Heart left ventricle (tissue), 16 donors: ENCODE results near the gene CASQ1. TPM values are rescaled to one million over a fixed set of nuclear protein-coding genes. Genes with fewer than 3 reads are reported as not detected.

ENCODE experiments used
- ATAC-seq, 4 donors: fragments of 200-7000 bp; cut with Tn5 transposase; one replicate each; pipeline ENCODE4 v1.9.1; 2020 to 2022; ENCODE audit warnings: moderate library complexity in 4 of 4, mild to moderate bottlenecking in 3 of 4, moderate number of reproducible peaks in 1 of 4
- DNase-seq, 5 donors: peaks; one replicate each; pipeline ENCODE4 v3.0.0-alpha.2; 2020
- H3K27ac ChIP-seq, 12 donors: fragments of 200-600 bp; sonication (generic) in 4 of 12; one replicate each; pipeline versions ENCODE4 v1.5.0 to v1.8.0; 2016 to 2022; ENCODE audit warnings: mild to moderate bottlenecking in 2 of 12
- H3K27me3 ChIP-seq, 9 donors: fragments of 200-600 bp; sonication (generic) in 2 of 9; one replicate each; pipeline versions ENCODE4 v1.5.1 to v1.8.0; 2016 to 2022; ENCODE audit warnings: mild to moderate bottlenecking in 3 of 9
- H3K36me3 ChIP-seq, 9 donors: fragments of 200-600 bp; sonication (generic) in 2 of 9; one replicate each; pipeline versions ENCODE4 v1.5.0 to v1.8.0; 2018 to 2022; ENCODE audit warnings: mild to moderate bottlenecking in 2 of 9
- H3K4me1 ChIP-seq, 12 donors: fragments of 200-600 bp; sonication (generic) in 4 of 12; one replicate each; pipeline versions ENCODE4 v1.5.0 to v1.8.0; 2016 to 2022; ENCODE audit warnings: mild to moderate bottlenecking in 3 of 12
- H3K4me3 ChIP-seq, 12 donors: fragments of 200-600 bp; sonication (generic) in 4 of 12; one replicate each; pipeline versions ENCODE4 v1.5.0 to v1.8.0; 2017 to 2022; ENCODE audit warnings: mild to moderate bottlenecking in 9 of 12, moderate library complexity in 4 of 12
- H3K9me3 ChIP-seq, 12 donors: fragments of 200-600 bp; sonication (generic) in 4 of 12; one replicate each; pipeline versions ENCODE4 v1.5.0 to v1.8.0; 2016 to 2022; ENCODE audit warnings: mild to moderate bottlenecking in 1 of 12
- POLR2A ChIP-seq, 2 donors: fragments of 450-650 bp; IDR thresholded peaks; one replicate each; pipeline ENCODE4 v1.6.1; 2017; ENCODE audit warnings: antibody characterized with exemption in 2 of 2, mild to moderate bottlenecking in 2 of 2, moderate library complexity in 2 of 2
- WGBS, 4 donors: extraction: QIAGEN DNeasy Blood & Tissue Kit in 2 of 4; methylation state at CpG; one replicate each; pipeline versions ENCODE4 v1.1.5 to v1.1.7; 2013 to 2018; 5-methylcytosine and 5-hydroxymethylcytosine counted together
- intact Hi-C, 10 donors: fragments of 100-400 bp; cut with DNase I; formaldehyde crosslinking; loops; one replicate each; pipeline versions ENCODE4 v1.11.1 to v1.14.2; 2022
- polyA plus RNA-seq, 2 donors: library from polyadenylated mRNA; stranded (reverse); fragments of 200-250 nt; gene quantifications; one replicate each; pipeline ENCODE4 v1.2.3, GENCODE V29; 2013
- total RNA-seq, 9 donors: library from RNA; depleted of rRNA in 2 of 9; stranded (reverse); fragments of >200 nt in 2 of 9; fragmentation: NEBNext Ultra II Directional in 3 of 9; extraction: Animal tissue kit (Norgen Biotek cat#: 25700) in 3 of 9; gene quantifications; one replicate each; pipeline versions ENCODE4 v1.1.0 to v1.2.4, GENCODE V29; 2016 to 2023
- TF ChIP-seq, protein P1 (sequence below), 12 donors: fragments of 200-600 bp; sonication (generic) in 4 of 12; IDR thresholded peaks; one replicate each; pipeline versions ENCODE4 v1.5.0 to v1.8.0; 2018 to 2022; ENCODE audit warnings: antibody characterized with exemption in 12 of 12, mild to moderate bottlenecking in 5 of 12
- donor health status: ischemic (EF 13 %, LVEDD 7.1; RV severe dilation, severe dysfunction).
- donor health status: healthy with polysubstance abuse.
- donor health status: DM: no; HTN: yes; CAD: no.
- donor health status: DM: no; HTN: no; CAD: no.
- donor health status: ischemic (EF 25% LVEDD 6.9; RV normal size, moderate dysfunction).
- donor health status: ischemic (EF 25% LVEDD 5.7; RV mildly dilated, moderate dysfunction).
- donor health status: healthy.
- donor health status: DM: yes; HTN: yes; CAD: no.
- donor health status: ischemic (EF 35%, LVEDD 5.7; RV mildly dilated, moderate dysfunction).
- donor health status: nonischemic (EF 11% LVEDD 7.7; RV severe dilation, severe dysfunction).
- donor health status: DM: yes; HTN: yes; CAD: no.
- donor health status: PGD.
- donor health status: ischemic (EF 29% LVEDD 5.4; RV normal size, mild dysfunction).
- donor health status: nonischemic (EF 23%, LVEDD 6.1; RV moderate dilation, normal function).

Gene CASQ1
- total and polyA plus RNA-seq, 11 donors: 23.6 to 129 (median 45.9) TPM

DNA sequence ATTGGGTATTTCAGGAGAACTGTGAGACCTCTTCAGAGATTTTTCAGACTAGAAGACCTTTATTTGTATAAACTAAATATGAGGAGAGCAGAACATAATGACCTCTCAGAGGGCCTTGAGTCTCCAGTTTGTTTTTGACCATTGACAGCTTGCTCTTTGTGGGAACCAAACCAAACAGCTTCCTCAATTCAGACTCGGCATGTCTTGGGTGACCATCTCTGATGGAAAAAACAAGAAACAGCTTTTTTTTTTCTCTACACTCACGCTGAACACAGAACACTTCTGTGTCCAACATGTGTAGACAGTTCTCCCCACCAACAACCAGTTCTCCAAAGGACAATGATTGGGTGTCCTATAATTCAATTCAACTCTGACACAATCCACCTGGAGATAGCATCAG, 27.4 kb upstream of the CASQ1 start:
- ATAC-seq: no peak
- Histone ChIP-seq H3K9me3 (no peaks in the 10 kb centered on the region), H3K4me1 (peaks cover 0 to 7% (median 0%) of the 10 kb centered on the region in 12 donors), H3K36me3 (no peaks in the 10 kb centered on the region), H3K4me3 (no peak overlapping the region), H3K27me3 (no peaks in the 10 kb centered on the region), H3K27ac (no peak overlapping the region)
- TF ChIP-seq POLR2A (IDR thresholded peaks at IDR 0.05): no peak
- TF ChIP-seq, protein P1, sequence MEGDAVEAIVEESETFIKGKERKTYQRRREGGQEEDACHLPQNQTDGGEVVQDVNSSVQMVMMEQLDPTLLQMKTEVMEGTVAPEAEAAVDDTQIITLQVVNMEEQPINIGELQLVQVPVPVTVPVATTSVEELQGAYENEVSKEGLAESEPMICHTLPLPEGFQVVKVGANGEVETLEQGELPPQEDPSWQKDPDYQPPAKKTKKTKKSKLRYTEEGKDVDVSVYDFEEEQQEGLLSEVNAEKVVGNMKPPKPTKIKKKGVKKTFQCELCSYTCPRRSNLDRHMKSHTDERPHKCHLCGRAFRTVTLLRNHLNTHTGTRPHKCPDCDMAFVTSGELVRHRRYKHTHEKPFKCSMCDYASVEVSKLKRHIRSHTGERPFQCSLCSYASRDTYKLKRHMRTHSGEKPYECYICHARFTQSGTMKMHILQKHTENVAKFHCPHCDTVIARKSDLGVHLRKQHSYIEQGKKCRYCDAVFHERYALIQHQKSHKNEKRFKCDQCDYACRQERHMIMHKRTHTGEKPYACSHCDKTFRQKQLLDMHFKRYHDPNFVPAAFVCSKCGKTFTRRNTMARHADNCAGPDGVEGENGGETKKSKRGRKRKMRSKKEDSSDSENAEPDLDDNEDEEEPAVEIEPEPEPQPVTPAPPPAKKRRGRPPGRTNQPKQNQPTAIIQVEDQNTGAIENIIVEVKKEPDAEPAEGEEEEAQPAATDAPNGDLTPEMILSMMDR (IDR thresholded peaks at IDR 0.05): no peak
- 73 to 86% (median 84%) methylated on average over 2 of the region's 2 CpGs for WGBS, 4 donors
- DNase-seq: no peak
- intact Hi-C loops: no loop called here

DNA sequence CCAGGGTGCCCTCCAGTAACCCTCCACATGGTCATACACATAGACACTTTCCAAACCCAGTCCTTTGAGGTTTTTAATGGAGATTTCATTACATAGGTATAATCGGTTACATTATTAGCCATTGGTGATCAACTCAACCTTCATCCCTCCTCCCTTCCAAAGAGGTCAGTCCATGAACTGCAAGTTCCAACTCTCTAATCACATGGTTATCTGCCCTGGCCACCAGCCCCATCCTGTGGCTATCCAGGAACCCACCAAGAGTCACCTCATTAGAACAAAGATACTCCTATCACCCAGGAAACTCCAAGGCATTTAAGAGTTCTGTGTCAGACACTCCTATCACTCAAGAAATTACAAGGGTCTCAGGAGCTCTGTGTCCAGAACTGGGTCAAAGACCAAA, 26.8 kb upstream of the CASQ1 start:
- no peaks in the 10 kb centered on the region for H3K36me3 ChIP-seq
- H3K27ac ChIP-seq: no peak overlapping the region
- H3K9me3 ChIP-seq: no peaks in the 10 kb centered on the region
- WGBS, 4 donors: 83 to 100% (median 96%) methylated on average over 1 of the region's 1 CpG
- H3K4me1 ChIP-seq: peaks cover 0 to 7% (median 0%) of the 10 kb centered on the region in 12 donors
- TF ChIP-seq POLR2A (IDR thresholded peaks at IDR 0.05): no peak
- TF ChIP-seq, protein P1 (IDR thresholded peaks at IDR 0.05): no peak
- DNase-seq: no peak
- ATAC-seq: no peak
- H3K27me3 ChIP-seq: no peaks in the 10 kb centered on the region
- no peak overlapping the region for H3K4me3 ChIP-seq
- intact Hi-C loops: no loop called here

DNA sequence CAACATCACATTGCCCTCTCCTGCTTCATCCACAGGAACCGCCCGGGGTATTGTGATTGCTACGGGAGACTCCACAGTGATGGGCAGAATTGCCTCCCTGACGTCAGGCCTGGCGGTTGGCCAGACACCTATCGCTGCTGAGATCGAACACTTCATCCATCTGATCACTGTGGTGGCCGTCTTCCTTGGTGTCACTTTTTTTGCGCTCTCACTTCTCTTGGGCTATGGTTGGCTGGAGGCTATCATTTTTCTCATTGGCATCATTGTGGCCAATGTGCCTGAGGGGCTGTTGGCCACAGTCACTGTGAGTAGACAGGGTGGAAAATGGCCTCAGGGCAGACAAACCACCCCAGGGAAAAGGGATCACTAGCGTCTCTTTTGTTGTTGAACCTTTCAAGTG, 26.3 kb upstream of the CASQ1 start:
- 73 to 88% (median 76%) methylated on average over 10 of the region's 10 CpGs for WGBS, 4 donors
- Histone ChIP-seq H3K9me3 (no peaks in the 10 kb centered on the region), H3K4me1 (peaks cover 0 to 7% (median 0%) of the 10 kb centered on the region in 12 donors), H3K36me3 (no peaks in the 10 kb centered on the region), H3K27me3 (no peaks in the 10 kb centered on the region), H3K27ac (no peak overlapping the region), H3K4me3 (no peak overlapping the region)
- ATAC-seq (no peak), DNase-seq (no peak)
- intact Hi-C loops: no loop called here
- TF ChIP-seq, protein P1 (IDR thresholded peaks at IDR 0.05): no peak
- TF ChIP-seq POLR2A (IDR thresholded peaks at IDR 0.05): no peak

DNA sequence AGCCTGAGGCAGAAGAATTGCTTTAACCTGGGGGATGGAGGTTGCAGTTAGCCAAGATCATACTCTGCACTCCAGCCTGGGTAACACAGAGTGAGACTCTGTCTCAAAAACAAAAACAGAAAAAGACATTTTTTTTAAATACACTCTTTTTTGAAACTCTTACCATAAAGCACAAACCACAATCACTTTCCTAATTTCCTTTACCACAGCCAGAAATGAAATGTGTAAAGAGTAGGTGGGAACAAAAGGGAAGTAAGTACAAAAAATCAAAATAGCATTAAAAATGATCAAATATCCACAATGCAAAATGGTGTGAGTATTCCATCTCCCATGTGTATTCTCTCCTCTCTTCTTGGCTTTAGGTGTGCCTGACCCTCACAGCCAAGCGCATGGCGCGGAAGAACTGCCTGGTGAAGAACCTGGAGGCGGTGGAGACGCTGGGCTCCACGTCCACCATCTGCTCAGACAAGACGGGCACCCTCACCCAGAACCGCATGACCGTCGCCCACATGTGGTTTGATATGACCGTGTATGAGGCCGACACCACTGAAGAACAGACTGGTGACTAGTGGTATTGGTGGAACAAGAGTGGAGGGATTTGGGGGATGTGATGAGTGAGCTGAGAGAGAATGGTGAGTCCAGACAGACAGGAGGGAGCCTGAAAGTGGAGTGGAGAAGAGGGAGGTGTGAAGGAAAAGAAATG, 24.1 kb upstream of the CASQ1 start:
- Histone ChIP-seq H3K36me3 (no peaks in the 10 kb centered on the region), H3K9me3 (no peaks in the 10 kb centered on the region), H3K4me1 (no peaks in the 10 kb centered on the region), H3K4me3 (no peak overlapping the region), H3K27me3 (no peaks in the 10 kb centered on the region), H3K27ac (no peak overlapping the region)
- TF ChIP-seq POLR2A (IDR thresholded peaks at IDR 0.05): no peak
- TF ChIP-seq, protein P1 (IDR thresholded peaks at IDR 0.05): no peak
- ATAC-seq (no peak), DNase-seq (no peak)
- intact Hi-C loops: no loop called here
- WGBS, 4 donors: 80 to 92% (median 88%) methylated on average over 12 of the region's 12 CpGs
